Activated naive CD8-positive, alpha-beta T cell treated with anti-CD3 and anti-CD28 coated beads for 36 hours (primary cell): ENCODE results near the gene CNTNAP5. TPM values are rescaled to one million over a fixed set of nuclear protein-coding genes. Genes with fewer than 3 reads are reported as not detected.
A peak's percentile ranks its signal among the peaks of the same experiment; 100 is the strongest.

Experiments
- DNase-seq: peaks from one replicate; pipeline ENCODE4 v3.0.0; 2021
- H3K27ac Mint-ChIP-seq: one replicate; pipeline ENCODE4 v1.8.0; 2022; ENCODE audit warnings: mild to moderate bottlenecking, moderate library complexity, mixed read lengths
- H3K27me3 Mint-ChIP-seq: one replicate; pipeline ENCODE4 v1.8.0; 2022; ENCODE audit warnings: mild to moderate bottlenecking, mixed read lengths
- H3K36me3 Mint-ChIP-seq: one replicate; pipeline ENCODE4 v1.8.0; 2021; ENCODE audit warnings: mild to moderate bottlenecking, mixed read lengths
- H3K4me1 Mint-ChIP-seq: one replicate; pipeline ENCODE4 v1.8.0; 2021; ENCODE audit warnings: mixed read lengths
- H3K4me3 Mint-ChIP-seq: one replicate; pipeline ENCODE4 v1.8.0; 2022; ENCODE audit warnings: mild to moderate bottlenecking, moderate library complexity, mixed read lengths
- H3K9me3 Mint-ChIP-seq: one replicate; pipeline ENCODE4 v1.8.0; 2022; ENCODE audit warnings: mixed read lengths
- total RNA-seq, 2 experiments: library from RNA; stranded (reverse); gene quantifications; one replicate each; pipeline ENCODE4 v1.2.3, GENCODE V29; 2021

CNTNAP5 gene
- not detected for total RNA-seq

GRCh38 chr2:124025171-124025580 is at the start of gene CNTNAP5:
Gene CNTNAP5 (plus strand): TSS chr2:124025287. CDS start chr2:124025651, 364 bp downstream.
- no peak within 1 kb of the TSS for H3K4me3 Mint-ChIP-seq
- DNase-seq: peak; percentile 18
- H3K9me3 Mint-ChIP-seq: peaks cover 3% of the 10 kb centered on the region
- peaks cover 56% of the 10 kb centered on the region for H3K27me3 Mint-ChIP-seq
- H3K36me3 Mint-ChIP-seq: peaks cover 3% of the 10 kb centered on the region
- no peaks in the 10 kb centered on the region for H3K4me1 Mint-ChIP-seq
- H3K27ac Mint-ChIP-seq: no peak within 1 kb of the TSS

- H3K27me3 Mint-ChIP-seq: no peaks in the 10 kb centered on the region
- H3K27ac Mint-ChIP-seq: no peak overlapping the region
- no peak overlapping the region for H3K4me3 Mint-ChIP-seq
- H3K36me3 Mint-ChIP-seq: no peaks in the 10 kb centered on the region
- H3K4me1 Mint-ChIP-seq: no peaks in the 10 kb centered on the region
- DNase-seq: no peak
- peaks cover 4% of the 10 kb centered on the region for H3K9me3 Mint-ChIP-seq
Measured at GRCh38 chr2:123976054-123976648, 48.9 kb upstream of the CNTNAP5 start.

- Mint-ChIP-seq H3K27ac (no peak overlapping the region), H3K4me3 (no peak overlapping the region)
Measured at GRCh38 chr2:123993728-123994323, 31.3 kb upstream of the CNTNAP5 start.

GRCh38 chr2:123999681-124000080 is 25.4 kb upstream of the CNTNAP5 start:
- Mint-ChIP-seq H3K27ac (no peak overlapping the region), H3K27me3 (no peaks in the 10 kb centered on the region), H3K4me3 (no peak overlapping the region), H3K4me1 (no peaks in the 10 kb centered on the region), H3K9me3 (no peaks in the 10 kb centered on the region), H3K36me3 (no peaks in the 10 kb centered on the region)
- DNase-seq: no peak

More at GRCh38 chr2:123993728-123994323, 31.3 kb upstream of the CNTNAP5 start:
- peak; percentile 1 for DNase-seq
- no peaks in the 10 kb centered on the region for H3K27me3 Mint-ChIP-seq
- peaks cover 5% of the 10 kb centered on the region for H3K4me1 Mint-ChIP-seq
- H3K36me3 Mint-ChIP-seq: no peaks in the 10 kb centered on the region
- H3K9me3 Mint-ChIP-seq: peaks cover 4% of the 10 kb centered on the region

- H3K27ac Mint-ChIP-seq: no peak overlapping the region
- peaks cover 2% of the 10 kb centered on the region for H3K9me3 Mint-ChIP-seq
- H3K4me1 Mint-ChIP-seq: no peaks in the 10 kb centered on the region
- H3K27me3 Mint-ChIP-seq: no peaks in the 10 kb centered on the region
- H3K4me3 Mint-ChIP-seq: no peak overlapping the region
- no peak for DNase-seq
- H3K36me3 Mint-ChIP-seq: no peaks in the 10 kb centered on the region
Measured at GRCh38 chr2:124001696-124002430, 23.2 kb upstream of the CNTNAP5 start.

- H3K36me3 Mint-ChIP-seq: no peaks in the 10 kb centered on the region
- H3K4me1 Mint-ChIP-seq: no peaks in the 10 kb centered on the region
- no peak overlapping the region for H3K27ac Mint-ChIP-seq
- no peaks in the 10 kb centered on the region for H3K9me3 Mint-ChIP-seq
- H3K4me3 Mint-ChIP-seq: no peak overlapping the region
- DNase-seq: no peak
- peaks cover 18% of the 10 kb centered on the region for H3K27me3 Mint-ChIP-seq
Measured at GRCh38 chr2:124018890-124019289, 6.2 kb upstream of the CNTNAP5 start.

GRCh38 chr2:124024561-124025170 is 421 bp upstream of the CNTNAP5 start:
- Mint-ChIP-seq H3K27ac (no peak overlapping the region), H3K36me3 (peaks cover 3% of the 10 kb centered on the region), H3K4me1 (no peaks in the 10 kb centered on the region), H3K27me3 (peaks cover 56% of the 10 kb centered on the region), H3K9me3 (peaks cover 3% of the 10 kb centered on the region), H3K4me3 (no peak overlapping the region)
- no peak for DNase-seq

- DNase-seq: no peak
- H3K36me3 Mint-ChIP-seq: peaks cover 3% of the 10 kb centered on the region
- H3K27me3 Mint-ChIP-seq: peaks cover 56% of the 10 kb centered on the region
- H3K9me3 Mint-ChIP-seq: peaks cover 3% of the 10 kb centered on the region
- no peaks in the 10 kb centered on the region for H3K4me1 Mint-ChIP-seq
- H3K4me3 Mint-ChIP-seq: no peak overlapping the region
- no peak overlapping the region for H3K27ac Mint-ChIP-seq
Measured at GRCh38 chr2:124025891-124026434, 876 bp downstream of the CNTNAP5 start.

GRCh38 chr2:124026503-124026902 is 1.4 kb downstream of the CNTNAP5 start:
- Mint-ChIP-seq H3K27ac (no peak overlapping the region), H3K36me3 (peaks cover 3% of the 10 kb centered on the region), H3K4me1 (no peaks in the 10 kb centered on the region), H3K9me3 (peaks cover 3% of the 10 kb centered on the region), H3K27me3 (peaks cover 53% of the 10 kb centered on the region), H3K4me3 (no peak overlapping the region)
- no peak for DNase-seq

- Mint-ChIP-seq H3K9me3 (peaks cover 3% of the 10 kb centered on the region), H3K27me3 (peaks cover 53% of the 10 kb centered on the region), H3K4me3 (no peak overlapping the region), H3K27ac (no peak overlapping the region), H3K4me1 (no peaks in the 10 kb centered on the region), H3K36me3 (peaks cover 3% of the 10 kb centered on the region)
- no peak for DNase-seq
Measured at GRCh38 chr2:124027182-124027581, 2.1 kb downstream of the CNTNAP5 start.

- H3K27me3 Mint-ChIP-seq: peaks cover 7% of the 10 kb centered on the region
- H3K9me3 Mint-ChIP-seq: peaks cover 5% of the 10 kb centered on the region
- no peaks in the 10 kb centered on the region for H3K36me3 Mint-ChIP-seq
- H3K4me3 Mint-ChIP-seq: no peak overlapping the region
- no peaks in the 10 kb centered on the region for H3K4me1 Mint-ChIP-seq
- no peak for DNase-seq
- no peak overlapping the region for H3K27ac Mint-ChIP-seq
Measured at GRCh38 chr2:124032799-124033198, 7.7 kb downstream of the CNTNAP5 start.

GRCh38 chr2:124034265-124034664 is 9.2 kb downstream of the CNTNAP5 start:
- Mint-ChIP-seq H3K27me3 (peaks cover 7% of the 10 kb centered on the region), H3K27ac (no peak overlapping the region), H3K9me3 (peaks cover 5% of the 10 kb centered on the region), H3K4me1 (no peaks in the 10 kb centered on the region), H3K36me3 (no peaks in the 10 kb centered on the region), H3K4me3 (no peak overlapping the region)
- no peak for DNase-seq

GRCh38 chr2:124035001-124035400 is 9.9 kb downstream of the CNTNAP5 start:
- no peaks in the 10 kb centered on the region for H3K36me3 Mint-ChIP-seq
- H3K4me3 Mint-ChIP-seq: no peak overlapping the region
- no peak overlapping the region for H3K27ac Mint-ChIP-seq
- DNase-seq: no peak
- peaks cover 2% of the 10 kb centered on the region for H3K27me3 Mint-ChIP-seq
- H3K9me3 Mint-ChIP-seq: peaks cover 5% of the 10 kb centered on the region
- no peaks in the 10 kb centered on the region for H3K4me1 Mint-ChIP-seq

GRCh38 chr2:124039032-124039431 is 13.9 kb downstream of the CNTNAP5 start:
- DNase-seq: no peak
- Mint-ChIP-seq H3K4me1 (no peaks in the 10 kb centered on the region), H3K27me3 (no peaks in the 10 kb centered on the region), H3K36me3 (no peaks in the 10 kb centered on the region), H3K27ac (no peak overlapping the region), H3K9me3 (peaks cover 5% of the 10 kb centered on the region), H3K4me3 (no peak overlapping the region)

GRCh38 chr2:124039762-124040291 is 14.7 kb downstream of the CNTNAP5 start:
- no peak overlapping the region for H3K27ac Mint-ChIP-seq
- no peaks in the 10 kb centered on the region for H3K4me1 Mint-ChIP-seq
- H3K4me3 Mint-ChIP-seq: no peak overlapping the region
- DNase-seq: no peak
- no peaks in the 10 kb centered on the region for H3K36me3 Mint-ChIP-seq
- H3K27me3 Mint-ChIP-seq: no peaks in the 10 kb centered on the region
- H3K9me3 Mint-ChIP-seq: peaks cover 5% of the 10 kb centered on the region
